ENCODE results near the gene WDR33.

DNA sequence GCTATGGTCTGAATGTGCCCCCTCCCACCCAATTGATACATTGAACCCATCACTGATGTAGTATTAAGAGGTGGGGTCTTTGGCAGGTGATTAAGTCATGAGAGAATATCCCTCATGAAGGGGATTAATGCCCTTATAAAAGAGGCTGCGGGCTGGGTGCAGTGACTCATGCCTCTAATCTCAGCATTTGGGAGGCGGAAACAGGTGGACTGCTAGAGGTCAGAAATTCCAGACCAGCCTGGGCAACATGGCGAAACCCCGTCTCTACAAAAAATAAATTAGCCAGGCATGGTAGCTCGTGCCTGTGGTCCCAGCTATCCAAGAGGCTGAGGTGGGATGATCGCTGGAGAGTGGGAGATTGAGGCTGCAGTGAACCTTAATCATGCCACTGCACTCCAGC lies 32.7 kb upstream of the WDR33 start:
- no peak for TF ChIP-seq EZH2 (IDR thresholded peaks at IDR 0.05; ENCODE audit: borderline replicate concordance, control insufficient read depth, low read depth, low read length)
- no peak for TF ChIP-seq RBBP5 (conservative IDR thresholded peaks at IDR 0.05)
- no peak for TF ChIP-seq SIX5 (IDR thresholded peaks at IDR 0.05; ENCODE audit: low read depth, low read length, severe bottlenecking)
- TF ChIP-seq ETV6 (conservative IDR thresholded peaks at IDR 0.05 in 1 of 2, IDR thresholded peaks at IDR 0.05 in 1 of 2; ENCODE audit: borderline replicate concordance in 1 of 2, low read depth in 1 of 2): no peak
- no peak for TF ChIP-seq HDAC2 (IDR thresholded peaks at IDR 0.05)
- TF ChIP-seq, protein P1, sequence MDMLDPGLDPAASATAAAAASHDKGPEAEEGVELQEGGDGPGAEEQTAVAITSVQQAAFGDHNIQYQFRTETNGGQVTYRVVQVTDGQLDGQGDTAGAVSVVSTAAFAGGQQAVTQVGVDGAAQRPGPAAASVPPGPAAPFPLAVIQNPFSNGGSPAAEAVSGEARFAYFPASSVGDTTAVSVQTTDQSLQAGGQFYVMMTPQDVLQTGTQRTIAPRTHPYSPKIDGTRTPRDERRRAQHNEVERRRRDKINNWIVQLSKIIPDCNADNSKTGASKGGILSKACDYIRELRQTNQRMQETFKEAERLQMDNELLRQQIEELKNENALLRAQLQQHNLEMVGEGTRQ (IDR thresholded peaks at IDR 0.05; ENCODE audit: borderline replicate concordance, low read depth, low read length): no peak
